Measurements from ENCODE around the gene PLCB1.

The PLCB1 gene

GRCh38 chr20:8658103-8658502 lies 526.0 kb downstream of the PLCB1 start:
- no peak for ATAC-seq (ENCODE audit: low read depth)
- no peaks in the 10 kb centered on the region for H3K36me3 Mint-ChIP-seq
- no peaks in the 10 kb centered on the region for H3K27me3 Mint-ChIP-seq
- no peak overlapping the region for H3K27ac Mint-ChIP-seq
- DNase-seq (ENCODE audit: low spot score in 2 of 2) = no peak
- no peaks in the 10 kb centered on the region for H3K4me1 Mint-ChIP-seq
- H3K9me3 Mint-ChIP-seq = no peaks in the 10 kb centered on the region
- no peak overlapping the region for H3K4me3 Mint-ChIP-seq

DNA sequence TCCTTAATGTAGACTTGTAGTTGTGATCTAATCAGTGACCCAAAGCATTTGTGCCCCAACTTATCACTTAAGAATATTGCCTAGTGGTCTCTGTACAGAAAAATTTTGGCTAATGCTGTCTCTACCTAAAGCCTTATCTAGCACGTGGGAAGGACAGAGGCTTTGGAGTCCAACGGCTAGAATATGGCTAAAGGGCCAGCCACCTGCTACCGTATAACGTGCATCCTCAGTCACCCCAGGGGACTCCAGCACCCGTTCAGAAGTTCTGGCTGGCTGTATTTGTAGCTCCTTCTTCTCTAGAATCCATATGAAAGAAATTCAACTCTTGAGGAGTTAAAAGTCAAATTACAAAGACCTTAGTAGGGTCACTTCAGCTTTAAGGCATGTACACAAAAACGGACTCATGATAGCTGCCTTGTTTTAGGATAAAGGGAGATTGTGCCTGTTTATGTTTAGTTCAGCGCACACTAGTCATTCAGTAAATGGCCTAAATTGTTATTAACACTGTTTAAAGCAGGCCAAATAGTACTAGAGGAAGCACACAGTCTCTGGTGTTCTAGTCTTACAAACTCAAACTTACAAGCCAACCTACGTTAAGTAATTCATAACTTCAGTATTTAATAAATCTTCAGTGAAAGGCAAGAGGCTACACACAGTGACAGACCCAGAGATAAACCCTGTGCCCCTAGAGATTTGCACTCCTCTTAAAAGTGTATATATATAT lies 529.3 kb downstream of the PLCB1 start:
- H3K27ac Mint-ChIP-seq = no peak overlapping the region
- DNase-seq (ENCODE audit: low spot score in 2 of 2) (no peak), ATAC-seq (ENCODE audit: low read depth) (no peak)
- no peaks in the 10 kb centered on the region for H3K36me3 Mint-ChIP-seq
- H3K4me3 Mint-ChIP-seq = no peak overlapping the region
- H3K9me3 Mint-ChIP-seq = no peaks in the 10 kb centered on the region
- no peaks in the 10 kb centered on the region for H3K27me3 Mint-ChIP-seq
- H3K4me1 Mint-ChIP-seq = no peaks in the 10 kb centered on the region

- H3K36me3 Mint-ChIP-seq = no peaks in the 10 kb centered on the region
- no peaks in the 10 kb centered on the region for H3K9me3 Mint-ChIP-seq
- no peaks in the 10 kb centered on the region for H3K27me3 Mint-ChIP-seq
- DNase-seq (ENCODE audit: low spot score in 2 of 2) (no peak), ATAC-seq (ENCODE audit: low read depth) (no peak)
- H3K4me3 Mint-ChIP-seq = no peak overlapping the region
- H3K4me1 Mint-ChIP-seq = no peaks in the 10 kb centered on the region
- no peak overlapping the region for H3K27ac Mint-ChIP-seq
Measured at GRCh38 chr20:8662433-8662954, 530.4 kb downstream of the PLCB1 start.

- Mint-ChIP-seq H3K4me3 (no peak overlapping the region), H3K36me3 (no peaks in the 10 kb centered on the region), H3K27ac (no peak overlapping the region), H3K9me3 (no peaks in the 10 kb centered on the region), H3K27me3 (no peaks in the 10 kb centered on the region), H3K4me1 (no peaks in the 10 kb centered on the region)
- DNase-seq (ENCODE audit: low spot score in 2 of 2) (no peak), ATAC-seq (ENCODE audit: low read depth) (no peak)
Measured at GRCh38 chr20:8663424-8663823, 531.4 kb downstream of the PLCB1 start.

- ATAC-seq (ENCODE audit: low read depth) (no peak), DNase-seq (ENCODE audit: low spot score in 2 of 2) (no peak)
- no peak overlapping the region for H3K4me3 Mint-ChIP-seq
- no peaks in the 10 kb centered on the region for H3K9me3 Mint-ChIP-seq
- no peaks in the 10 kb centered on the region for H3K36me3 Mint-ChIP-seq
- H3K27ac Mint-ChIP-seq = no peak overlapping the region
- H3K4me1 Mint-ChIP-seq = no peaks in the 10 kb centered on the region
- no peaks in the 10 kb centered on the region for H3K27me3 Mint-ChIP-seq
Measured at GRCh38 chr20:8664778-8665177, 532.7 kb downstream of the PLCB1 start.

DNA sequence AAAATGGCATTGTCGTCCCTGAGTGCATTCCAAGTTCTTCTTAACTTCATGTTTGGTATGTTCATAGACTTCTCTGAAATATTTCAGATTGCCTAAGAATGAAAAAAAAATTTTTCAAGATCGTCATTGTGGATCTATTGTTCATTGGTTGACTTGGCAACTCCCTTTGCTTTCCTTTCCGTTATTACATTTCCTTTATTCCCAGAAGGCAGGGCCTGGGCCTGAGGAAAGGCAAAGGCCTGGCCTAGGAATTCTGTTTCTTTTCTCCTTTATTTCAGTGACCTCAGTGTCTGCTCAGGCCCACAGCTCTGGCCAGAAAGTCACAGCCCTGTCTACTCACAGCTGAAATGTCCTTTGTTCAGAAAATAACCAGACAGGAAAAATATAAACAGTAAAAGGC lies 535.2 kb downstream of the PLCB1 start:
- DNase-seq (ENCODE audit: low spot score in 2 of 2) = no peak
- H3K36me3 Mint-ChIP-seq = no peaks in the 10 kb centered on the region

DNA sequence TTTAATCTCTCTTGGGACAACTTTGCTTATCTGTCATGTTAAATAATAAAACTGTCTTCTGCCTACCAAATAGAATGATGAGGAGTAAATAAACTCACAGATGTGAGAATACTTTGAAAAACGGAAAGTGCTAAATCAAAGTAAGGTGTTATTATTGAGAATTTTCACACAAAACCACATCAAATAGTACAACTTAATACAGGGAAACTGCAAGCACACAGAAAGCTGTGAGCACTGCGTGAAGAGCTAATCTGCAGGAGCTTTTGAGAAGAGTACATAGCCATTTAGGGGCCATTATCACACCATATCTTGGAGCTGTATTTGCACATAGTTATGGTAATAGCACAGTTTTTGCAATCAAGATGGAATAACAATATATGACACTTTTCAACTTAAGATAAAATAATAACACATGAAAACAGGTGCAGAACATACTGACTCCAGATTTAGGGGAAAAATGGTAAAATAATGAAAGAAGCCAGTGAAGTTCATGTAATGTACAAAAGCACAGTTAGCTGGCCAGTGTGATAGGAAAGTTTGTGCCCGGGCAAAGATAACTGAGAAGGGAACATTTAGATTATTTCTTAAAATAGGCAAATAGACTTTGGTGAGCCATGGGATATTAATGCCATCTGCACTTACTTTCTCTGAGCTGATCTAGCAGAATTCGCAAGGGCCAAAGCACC lies 538.3 kb downstream of the PLCB1 start:
- Mint-ChIP-seq H3K9me3 (no peaks in the 10 kb centered on the region), H3K36me3 (no peaks in the 10 kb centered on the region), H3K27ac (no peak overlapping the region), H3K27me3 (no peaks in the 10 kb centered on the region), H3K4me1 (no peaks in the 10 kb centered on the region), H3K4me3 (no peak overlapping the region)
- no peak for ATAC-seq (ENCODE audit: low read depth)
- no peak for DNase-seq (ENCODE audit: low spot score in 2 of 2)

More for the DNA sequence above, 535.2 kb downstream of the PLCB1 start:
- Mint-ChIP-seq H3K9me3 (no peaks in the 10 kb centered on the region), H3K27me3 (no peaks in the 10 kb centered on the region), H3K4me1 (no peaks in the 10 kb centered on the region), H3K27ac (no peak overlapping the region), H3K4me3 (no peak overlapping the region)
- ATAC-seq (ENCODE audit: low read depth) = no peak

GRCh38 chr20:8670893-8671215 lies 538.8 kb downstream of the PLCB1 start:
- H3K27me3 Mint-ChIP-seq = no peaks in the 10 kb centered on the region
- H3K4me1 Mint-ChIP-seq = no peaks in the 10 kb centered on the region
- no peak overlapping the region for H3K4me3 Mint-ChIP-seq
- no peaks in the 10 kb centered on the region for H3K36me3 Mint-ChIP-seq
- no peak overlapping the region for H3K27ac Mint-ChIP-seq
- no peaks in the 10 kb centered on the region for H3K9me3 Mint-ChIP-seq
- ATAC-seq (ENCODE audit: low read depth) = no peak
- no peak for DNase-seq (ENCODE audit: low spot score in 2 of 2)

DNA sequence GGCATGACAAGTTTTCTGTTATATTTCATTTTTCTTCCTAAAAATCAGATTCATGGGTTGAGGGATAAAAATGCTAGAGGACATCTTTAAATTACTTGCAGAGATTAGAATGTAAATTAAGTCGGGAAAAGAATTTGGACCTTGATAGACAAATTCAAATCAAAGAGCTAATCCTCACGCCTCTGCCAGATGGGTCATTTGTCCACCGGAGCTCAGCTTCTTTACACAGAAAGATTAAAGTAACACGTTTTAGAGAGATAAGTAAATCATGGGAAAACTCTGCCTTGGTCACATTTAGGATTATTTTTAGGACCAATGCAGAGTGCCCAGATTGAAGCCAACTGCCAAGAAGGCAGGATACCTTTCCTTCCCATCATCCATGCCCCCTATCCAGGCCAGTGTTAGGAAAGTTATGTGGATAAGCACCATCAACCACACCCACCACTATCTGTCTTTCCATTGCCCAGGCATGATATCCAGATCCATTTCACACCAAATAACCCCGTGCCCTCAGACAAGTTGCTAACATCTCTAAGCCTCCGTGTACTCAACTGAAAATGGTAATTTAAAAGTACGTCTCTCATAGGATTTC lies 539.4 kb downstream of the PLCB1 start:
- H3K4me1 Mint-ChIP-seq = no peaks in the 10 kb centered on the region
- H3K36me3 Mint-ChIP-seq = no peaks in the 10 kb centered on the region
- DNase-seq (ENCODE audit: low spot score in 2 of 2) = no peak
- ATAC-seq (ENCODE audit: low read depth) = no peak
- H3K27me3 Mint-ChIP-seq = no peaks in the 10 kb centered on the region
- H3K27ac Mint-ChIP-seq = no peak overlapping the region
- peaks cover 2% of the 10 kb centered on the region for H3K9me3 Mint-ChIP-seq
- no peak overlapping the region for H3K4me3 Mint-ChIP-seq

GRCh38 chr20:8673116-8673515 lies 541.0 kb downstream of the PLCB1 start:
- H3K36me3 Mint-ChIP-seq = no peaks in the 10 kb centered on the region
- H3K27ac Mint-ChIP-seq = no peak overlapping the region
- DNase-seq (ENCODE audit: low spot score in 2 of 2) = no peak
- H3K27me3 Mint-ChIP-seq = no peaks in the 10 kb centered on the region
- peaks cover 4% of the 10 kb centered on the region for H3K9me3 Mint-ChIP-seq
- no peak for ATAC-seq (ENCODE audit: low read depth)
- H3K4me3 Mint-ChIP-seq = no peak overlapping the region
- no peaks in the 10 kb centered on the region for H3K4me1 Mint-ChIP-seq

- Mint-ChIP-seq H3K36me3 (no peaks in the 10 kb centered on the region), H3K27me3 (no peaks in the 10 kb centered on the region), H3K4me3 (no peak overlapping the region), H3K27ac (no peak overlapping the region), H3K9me3 (peaks cover 4% of the 10 kb centered on the region), H3K4me1 (no peaks in the 10 kb centered on the region)
- no peak for ATAC-seq (ENCODE audit: low read depth)
- no peak for DNase-seq (ENCODE audit: low spot score in 2 of 2)
Measured at GRCh38 chr20:8675896-8676295, 543.8 kb downstream of the PLCB1 start.

- ATAC-seq (ENCODE audit: low read depth) = no peak
- DNase-seq (ENCODE audit: low spot score in 2 of 2) = no peak
- no peak overlapping the region for H3K4me3 Mint-ChIP-seq
Measured at GRCh38 chr20:8678098-8678776, 546.2 kb downstream of the PLCB1 start.

GRCh38 chr20:8689337-8689736 lies 557.3 kb downstream of the PLCB1 start:
- Mint-ChIP-seq H3K4me1 (no peaks in the 10 kb centered on the region), H3K27ac (no peak overlapping the region), H3K36me3 (no peaks in the 10 kb centered on the region), H3K27me3 (no peaks in the 10 kb centered on the region), H3K9me3 (peaks cover 8% of the 10 kb centered on the region), H3K4me3 (no peak overlapping the region)
- ATAC-seq (ENCODE audit: low read depth) (no peak), DNase-seq (ENCODE audit: low spot score in 2 of 2) (no peak)

More at GRCh38 chr20:8678098-8678776, 546.2 kb downstream of the PLCB1 start:
- Mint-ChIP-seq H3K9me3 (peaks cover 4% of the 10 kb centered on the region), H3K36me3 (no peaks in the 10 kb centered on the region), H3K27ac (no peak overlapping the region), H3K4me1 (no peaks in the 10 kb centered on the region), H3K27me3 (no peaks in the 10 kb centered on the region)

- H3K27me3 Mint-ChIP-seq = no peaks in the 10 kb centered on the region
- H3K4me1 Mint-ChIP-seq = no peaks in the 10 kb centered on the region
- no peak for DNase-seq (ENCODE audit: low spot score in 2 of 2)
- H3K27ac Mint-ChIP-seq = no peak overlapping the region
- no peak overlapping the region for H3K4me3 Mint-ChIP-seq
- H3K36me3 Mint-ChIP-seq = no peaks in the 10 kb centered on the region
- H3K9me3 Mint-ChIP-seq = peaks cover 8% of the 10 kb centered on the region
- no peak for ATAC-seq (ENCODE audit: low read depth)
Measured at GRCh38 chr20:8690074-8690473, 558.0 kb downstream of the PLCB1 start.
